Neural progenitor cell (in vitro differentiated cells): ENCODE results near the gene FREM2. TPM values are rescaled to one million over a fixed set of nuclear protein-coding genes. Genes with fewer than 3 reads are reported as not detected.
A peak's percentile ranks its signal among the peaks of the same experiment; 100 is the strongest.

Source experiments
- DNase-seq: peaks from one replicate; pipeline ENCODE4 v3.0.0-alpha.2; 2016; ENCODE audit warnings: low spot score
- H2AFZ ChIP-seq: fragments of 200-600 bp; sonication (generic); replicated peaks from 2 replicates; pipeline ENCODE4 v1.6.1; 2016; ENCODE audit warnings: antibody characterized with exemption
- H3F3A ChIP-seq: fragments of 200-600 bp; sonication (generic); 2 replicates; pipeline ENCODE4 v1.6.1; 2016; ENCODE audit warnings: antibody characterized with exemption, low read depth
- H3K27ac ChIP-seq: fragments of 200-600 bp; sonication (generic); 2 replicates; pipeline ENCODE4 v1.5.1; 2016; ENCODE audit warnings: mild to moderate bottlenecking
- H3K27me3 ChIP-seq: fragments of 200-600 bp; sonication (generic); 2 replicates; pipeline ENCODE4 v1.6.1; 2016; ENCODE audit warnings: mild to moderate bottlenecking, moderate library complexity
- H3K36me3 ChIP-seq: fragments of 200-600 bp; sonication (generic); 2 replicates; pipeline ENCODE4 v1.5.1; 2016
- H3K4me1 ChIP-seq: fragments of 200-600 bp; sonication (generic); 2 replicates; pipeline ENCODE4 v1.6.1; 2016; ENCODE audit warnings: mixed run types
- H3K4me2 ChIP-seq: fragments of 200-600 bp; sonication (generic); 2 replicates; pipeline ENCODE4 v1.6.1; 2016
- H3K4me3 ChIP-seq: fragments of 200-600 bp; sonication (generic); 2 replicates; pipeline ENCODE4 v1.5.1; 2016
- H3K79me2 ChIP-seq: fragments of 200-600 bp; sonication (generic); 2 replicates; pipeline ENCODE4 v1.6.1; 2016; ENCODE audit warnings: low read depth
- H3K9ac ChIP-seq: fragments of 200-600 bp; sonication (generic); 2 replicates; pipeline ENCODE4 v1.6.1; 2016
- H3K9me3 ChIP-seq: fragments of 200-600 bp; sonication (generic); 2 replicates; pipeline ENCODE4 v1.5.1; 2016; ENCODE audit warnings: low read depth
- H4K20me1 ChIP-seq: fragments of 200-600 bp; sonication (generic); 2 replicates; pipeline ENCODE4 v1.6.1; 2016; ENCODE audit warnings: low read depth
- H3K27ac Mint-ChIP-seq: 3 replicates; pipeline ENCODE4 v1.8.0; 2021; ENCODE audit warnings: mixed read lengths
- H3K27me3 Mint-ChIP-seq: 2 replicates; pipeline ENCODE4 v1.8.0; 2022; ENCODE audit warnings: low read depth, mild to moderate bottlenecking, inconsistent platforms, moderate library complexity, mixed read lengths; ENCODE audit not compliant: insufficient read depth
- H3K36me3 Mint-ChIP-seq: 3 replicates; pipeline ENCODE4 v1.8.0; 2021; ENCODE audit warnings: mixed read lengths
- H3K4me1 Mint-ChIP-seq: 3 replicates; pipeline ENCODE4 v1.8.0; 2021; ENCODE audit warnings: mixed read lengths
- H3K4me3 Mint-ChIP-seq: 3 replicates; pipeline ENCODE4 v1.8.0; 2021; ENCODE audit warnings: mild to moderate bottlenecking, moderate library complexity, mixed read lengths
- H3K9me3 Mint-ChIP-seq: 3 replicates; pipeline ENCODE4 v1.8.0; 2020; ENCODE audit warnings: mixed read lengths
- CTCF ChIP-seq: fragments of 200-600 bp; sonication (generic); IDR thresholded peaks from 2 replicates; pipeline ENCODE4 v1.5.1; 2017; ENCODE audit warnings: antibody characterized with exemption, mild to moderate bottlenecking
- EZH2 ChIP-seq: fragments of 200-600 bp; sonication (generic); IDR thresholded peaks from 2 replicates; pipeline ENCODE4 v1.6.1; 2017; ENCODE audit warnings: antibody characterized with exemption, mild to moderate bottlenecking, moderate library complexity
- EZH2phosphoT487 ChIP-seq: fragments of 200-600 bp; sonication (generic); IDR thresholded peaks from 2 replicates; pipeline ENCODE4 v1.6.1; 2017; ENCODE audit warnings: antibody characterized with exemption
- total RNA-seq: library from RNA; depleted of rRNA; stranded (reverse); fragments of >200 nt; gene quantifications from 2 replicates; pipeline ENCODE4 v1.2.3, GENCODE V29; 2015; ENCODE audit warnings: low replicate concordance

FREM2 gene
- total RNA-seq, 1 donor from 2014 or later = 21.3 TPM

GRCh38 chr13:38685431-38685830, 1.4 kb upstream of the FREM2 start:
- Histone ChIP-seq H3K27ac (no peak overlapping the region), H3K27me3 (peaks cover 19% of the 10 kb centered on the region), H3K4me1 (peaks cover 6% of the 10 kb centered on the region), H3K4me3 (peak overlapping the region; percentile 78), H3K4me2 (peak overlapping the region; percentile 96), H2AFZ (peak overlapping the region; percentile 93), H4K20me1 (no peaks in the 10 kb centered on the region), H3K36me3 (no peaks in the 10 kb centered on the region), H3F3A (peaks cover 24% of the 10 kb centered on the region), H3K9ac (no peak overlapping the region), H3K9me3 (no peaks in the 10 kb centered on the region), H3K79me2 (no peaks in the 10 kb centered on the region)
- H3K4me1 Mint-ChIP-seq = peaks cover 14% of the 10 kb centered on the region
- H3K27ac Mint-ChIP-seq = no peak overlapping the region
- no peak for DNase-seq
- peaks cover 6% of the 10 kb centered on the region for H3K9me3 Mint-ChIP-seq
- peak overlapping the region; percentile 93 for H3K4me3 Mint-ChIP-seq
- H3K36me3 Mint-ChIP-seq = peaks cover 14% of the 10 kb centered on the region
- TF ChIP-seq EZH2phosphoT487 (no peak), CTCF (no peak), EZH2 (no peak)
- H3K27me3 Mint-ChIP-seq = peaks cover 5% of the 10 kb centered on the region

- Histone ChIP-seq H4K20me1 (no peaks in the 10 kb centered on the region), H3K4me3 (peak overlapping the region; percentile 78), H3K27ac (peak overlapping the region; percentile 17), H3K9ac (no peak overlapping the region), H3K9me3 (no peaks in the 10 kb centered on the region), H3K4me2 (peak overlapping the region; percentile 96), H3K27me3 (peaks cover 19% of the 10 kb centered on the region), H3K79me2 (no peaks in the 10 kb centered on the region), H3K4me1 (peaks cover 6% of the 10 kb centered on the region), H3K36me3 (no peaks in the 10 kb centered on the region), H2AFZ (peak overlapping the region; percentile 93), H3F3A (peaks cover 24% of the 10 kb centered on the region)
- peaks cover 18% of the 10 kb centered on the region for H3K36me3 Mint-ChIP-seq
- peaks cover 12% of the 10 kb centered on the region for H3K9me3 Mint-ChIP-seq
- peak overlapping the region; percentile 10 for H3K27ac Mint-ChIP-seq
- H3K27me3 Mint-ChIP-seq = peaks cover 5% of the 10 kb centered on the region
- peak; percentile 83 for DNase-seq
- peak overlapping the region; percentile 93 for H3K4me3 Mint-ChIP-seq
- TF ChIP-seq CTCF (peak; percentile 54), EZH2phosphoT487 (no peak)
- peaks cover 14% of the 10 kb centered on the region for H3K4me1 Mint-ChIP-seq
Observed at GRCh38 chr13:38685974-38686576, 802 bp upstream of the FREM2 start.

- Histone ChIP-seq H3K27ac (no peak overlapping the region), H3K36me3 (no peaks in the 10 kb centered on the region), H3K4me2 (peak overlapping the region; percentile 96), H3K4me1 (peaks cover 6% of the 10 kb centered on the region), H2AFZ (peak overlapping the region; percentile 98), H3K27me3 (peaks cover 19% of the 10 kb centered on the region), H3K9ac (no peak overlapping the region), H3F3A (peaks cover 24% of the 10 kb centered on the region), H3K4me3 (peak overlapping the region; percentile 78), H3K79me2 (no peaks in the 10 kb centered on the region), H3K9me3 (no peaks in the 10 kb centered on the region), H4K20me1 (no peaks in the 10 kb centered on the region)
- Mint-ChIP-seq H3K4me1 (peaks cover 14% of the 10 kb centered on the region), H3K36me3 (peaks cover 26% of the 10 kb centered on the region), H3K4me3 (peak overlapping the region; percentile 93), H3K27me3 (peaks cover 5% of the 10 kb centered on the region), H3K27ac (no peak overlapping the region), H3K9me3 (peaks cover 16% of the 10 kb centered on the region)
- peak; percentile 68 for DNase-seq
- no peak for TF ChIP-seq EZH2phosphoT487
- TF ChIP-seq EZH2 = peak; percentile 54
- TF ChIP-seq CTCF = peak; percentile 5
Observed at GRCh38 chr13:38687246-38688229, 661 bp downstream of the FREM2 start.
